ES-I3 (cell line): ENCODE results near the gene KRT27.

ENCODE experiments used
- H3K36me3 ChIP-seq: 2 replicates; pipeline ENCODE4 v1.6.1; 2013; ENCODE audit warnings: mild to moderate bottlenecking, low read length, control low read depth, moderate library complexity; ENCODE audit not compliant: insufficient read depth
- H3K4me1 ChIP-seq: 2 replicates; pipeline ENCODE4 v1.6.1; 2013; ENCODE audit warnings: mild to moderate bottlenecking, control low read depth, low read length; ENCODE audit not compliant: insufficient read depth
- H3K9ac ChIP-seq: 2 replicates; pipeline ENCODE4 v1.6.1; 2013; ENCODE audit warnings: low read depth, mild to moderate bottlenecking, low read length, moderate library complexity
- H3K9me3 ChIP-seq: 2 replicates; pipeline ENCODE4 v1.6.1; 2013; ENCODE audit warnings: mild to moderate bottlenecking, low read length, moderate library complexity; ENCODE audit not compliant: control insufficient read depth, insufficient read depth

Gene KRT27

GRCh38 chr17:40782450-40782849 lies at the start of gene KRT27:
Gene KRT27, minus strand, starts transcription at chr17:40782550. Its CDS starts 57 bp downstream, at chr17:40782493.
- Histone ChIP-seq H3K9me3 (no peaks in the 10 kb centered on the region), H3K9ac (no peak within 1 kb of the TSS), H3K36me3 (no peaks in the 10 kb centered on the region), H3K4me1 (no peaks in the 10 kb centered on the region)

- no peaks in the 10 kb centered on the region for H3K36me3 ChIP-seq
- H3K4me1 ChIP-seq = no peaks in the 10 kb centered on the region
- H3K9me3 ChIP-seq = no peaks in the 10 kb centered on the region
- no peak overlapping the region for H3K9ac ChIP-seq
Observed at GRCh38 chr17:40830085-40830776, 47.9 kb upstream of the KRT27 start.

GRCh38 chr17:40828454-40829044 lies 46.2 kb upstream of the KRT27 start:
- Histone ChIP-seq H3K4me1 (no peaks in the 10 kb centered on the region), H3K9ac (no peak overlapping the region), H3K9me3 (no peaks in the 10 kb centered on the region), H3K36me3 (no peaks in the 10 kb centered on the region)

- no peaks in the 10 kb centered on the region for H3K4me1 ChIP-seq
- H3K9ac ChIP-seq = no peak overlapping the region
- no peaks in the 10 kb centered on the region for H3K36me3 ChIP-seq
- H3K9me3 ChIP-seq = no peaks in the 10 kb centered on the region
Observed at GRCh38 chr17:40827746-40828453, 45.5 kb upstream of the KRT27 start.

GRCh38 chr17:40825599-40825998 lies 43.2 kb upstream of the KRT27 start:
- H3K9me3 ChIP-seq = no peaks in the 10 kb centered on the region
- H3K36me3 ChIP-seq = no peaks in the 10 kb centered on the region
- no peak overlapping the region for H3K9ac ChIP-seq
- H3K4me1 ChIP-seq = no peaks in the 10 kb centered on the region

- Histone ChIP-seq H3K9ac (no peak overlapping the region), H3K4me1 (no peaks in the 10 kb centered on the region), H3K9me3 (no peaks in the 10 kb centered on the region), H3K36me3 (no peaks in the 10 kb centered on the region)
Observed at GRCh38 chr17:40824015-40824832, 41.9 kb upstream of the KRT27 start.

GRCh38 chr17:40822132-40822812 lies 39.9 kb upstream of the KRT27 start, which contains the start of gene KRT10:
Gene KRT10, minus strand, starts transcription at chr17:40822614. Its CDS starts 29 bp downstream, at chr17:40822585.
- H3K4me1 ChIP-seq = no peaks in the 10 kb centered on the region
- H3K9me3 ChIP-seq = no peaks in the 10 kb centered on the region
- no peaks in the 10 kb centered on the region for H3K36me3 ChIP-seq
- no peak within 1 kb of the TSS for H3K9ac ChIP-seq

- no peaks in the 10 kb centered on the region for H3K9me3 ChIP-seq
- no peaks in the 10 kb centered on the region for H3K4me1 ChIP-seq
- H3K9ac ChIP-seq = no peak overlapping the region
- H3K36me3 ChIP-seq = no peaks in the 10 kb centered on the region
Observed at GRCh38 chr17:40821536-40821935, 39.2 kb upstream of the KRT27 start.

- Histone ChIP-seq H3K9ac (no peak overlapping the region), H3K4me1 (no peaks in the 10 kb centered on the region), H3K9me3 (no peaks in the 10 kb centered on the region), H3K36me3 (no peaks in the 10 kb centered on the region)
Observed at GRCh38 chr17:40820228-40820838, 38.0 kb upstream of the KRT27 start.

- Histone ChIP-seq H3K36me3 (no peaks in the 10 kb centered on the region), H3K9me3 (no peaks in the 10 kb centered on the region), H3K4me1 (no peaks in the 10 kb centered on the region), H3K9ac (peak overlapping the region; percentile 94)
Observed at GRCh38 chr17:40819528-40820125, 37.3 kb upstream of the KRT27 start.

- peak overlapping the region; percentile 94 for H3K9ac ChIP-seq
- no peaks in the 10 kb centered on the region for H3K36me3 ChIP-seq
- H3K9me3 ChIP-seq = no peaks in the 10 kb centered on the region
- no peaks in the 10 kb centered on the region for H3K4me1 ChIP-seq
Observed at GRCh38 chr17:40818733-40819527, 36.6 kb upstream of the KRT27 start.

GRCh38 chr17:40818343-40818732 lies 36.0 kb upstream of the KRT27 start:
- Histone ChIP-seq H3K36me3 (no peaks in the 10 kb centered on the region), H3K4me1 (no peaks in the 10 kb centered on the region), H3K9ac (peak overlapping the region; percentile 94), H3K9me3 (no peaks in the 10 kb centered on the region)
